GM18870 (cell line): ENCODE results near the gene ADGRD2.

Source experiments
- ATAC-seq: cut with Tn5 transposase; IDR thresholded peaks from one replicate; pipeline ENCODE4 v1.9.1; 2021; ENCODE audit warnings: moderate library complexity; ENCODE audit not compliant: unreplicated experiment

ADGRD2 gene

GRCh38 chr9:124495126-124496074 lies 45.1 kb downstream of the ADGRD2 start:
- ATAC-seq, result no peak

GRCh38 chr9:124496075-124496449 lies 45.8 kb downstream of the ADGRD2 start:
- no peak for ATAC-seq

GRCh38 chr9:124496463-124496862 lies 46.2 kb downstream of the ADGRD2 start:
- ATAC-seq, result no peak

GRCh38 chr9:124497441-124497840 lies 47.2 kb downstream of the ADGRD2 start:
- no peak for ATAC-seq

- ATAC-seq, result no peak
Observed at GRCh38 chr9:124498040-124498439, 47.8 kb downstream of the ADGRD2 start.

- no peak for ATAC-seq
Observed at GRCh38 chr9:124498499-124499146, 48.4 kb downstream of the ADGRD2 start.

- no peak for ATAC-seq
Observed at GRCh38 chr9:124499216-124499615, 49.0 kb downstream of the ADGRD2 start.

GRCh38 chr9:124500028-124500795 lies 50.0 kb downstream of the ADGRD2 start:
- ATAC-seq, result no peak

GRCh38 chr9:124500796-124501611 lies 50.8 kb downstream of the ADGRD2 start:
- ATAC-seq, result no peak

GRCh38 chr9:124501771-124502320 lies 51.6 kb downstream of the ADGRD2 start:
- ATAC-seq, result no peak

GRCh38 chr9:124502711-124503702 lies 52.8 kb downstream of the ADGRD2 start:
- no peak for ATAC-seq

GRCh38 chr9:124503713-124504529 lies 53.7 kb downstream of the ADGRD2 start:
- no peak for ATAC-seq

GRCh38 chr9:124504530-124505005 lies 54.3 kb downstream of the ADGRD2 start:
- ATAC-seq, result no peak

- no peak for ATAC-seq
Observed at GRCh38 chr9:124505006-124505900, 55.0 kb downstream of the ADGRD2 start.

GRCh38 chr9:124505901-124506346 lies 55.7 kb downstream of the ADGRD2 start:
- ATAC-seq, result no peak

GRCh38 chr9:124506433-124506832 lies 56.2 kb downstream of the ADGRD2 start:
- ATAC-seq, result no peak
